Measurements from ENCODE around the gene SZT2. TPM values are rescaled to one million over a fixed set of nuclear protein-coding genes. Genes with fewer than 3 reads are reported as not detected.

Gene SZT2
- total and polyA plus RNA-seq, 2 of the 13 experiments (the other 11 are each of a cell fraction or from before 2014, with no cell fraction given) = 8.0 to 8.8 TPM

DNA sequence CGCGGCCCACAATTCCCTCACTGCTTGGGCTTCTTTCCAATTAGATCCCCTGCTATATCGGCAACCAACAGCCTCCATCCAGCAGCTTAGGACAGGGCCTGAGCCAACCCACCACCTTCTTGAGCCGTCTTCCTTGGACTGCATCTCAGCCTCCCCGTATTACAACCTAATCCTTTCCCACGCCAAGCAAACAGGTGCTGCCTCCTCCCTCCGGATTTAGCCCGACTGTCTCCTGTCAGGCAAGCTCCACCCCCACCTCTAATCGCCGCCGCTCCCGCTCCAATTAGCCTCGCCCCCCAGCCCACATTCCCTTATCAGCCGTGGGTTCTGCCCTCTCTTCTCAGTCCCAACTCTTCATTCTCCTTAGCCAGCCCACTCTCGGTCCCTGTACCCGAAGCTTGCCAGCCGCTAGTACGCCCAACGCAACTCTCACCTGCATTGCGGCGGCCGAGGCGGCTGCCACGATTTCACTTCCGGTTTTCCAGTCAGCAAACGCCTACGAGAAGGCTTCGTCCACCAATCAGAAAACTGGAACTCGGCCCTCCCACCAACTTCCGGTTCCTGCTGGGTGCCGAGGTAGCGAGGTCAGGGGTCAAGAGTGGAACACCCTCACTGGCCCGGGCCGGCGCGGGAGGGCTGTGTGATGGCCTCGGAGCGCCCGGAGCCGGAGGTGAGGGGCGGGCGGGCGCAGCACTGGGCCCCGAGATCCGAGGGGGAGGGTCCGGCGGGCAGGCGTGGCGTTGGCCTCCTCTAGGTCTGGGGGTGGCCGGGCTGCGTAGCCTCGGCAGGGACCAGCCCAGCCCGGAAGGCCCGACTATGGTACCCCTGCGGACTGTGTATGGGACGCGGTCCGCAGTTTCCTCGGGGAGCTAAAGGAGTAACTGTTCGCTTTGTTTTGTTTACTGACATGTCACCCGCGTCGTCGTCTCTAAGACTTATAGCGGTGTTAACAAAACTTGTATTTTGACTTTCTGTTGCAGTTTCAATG, at the start of gene SZT2, which contains the start of gene MED8 (continued):
- TF ChIP-seq, protein P1, sequence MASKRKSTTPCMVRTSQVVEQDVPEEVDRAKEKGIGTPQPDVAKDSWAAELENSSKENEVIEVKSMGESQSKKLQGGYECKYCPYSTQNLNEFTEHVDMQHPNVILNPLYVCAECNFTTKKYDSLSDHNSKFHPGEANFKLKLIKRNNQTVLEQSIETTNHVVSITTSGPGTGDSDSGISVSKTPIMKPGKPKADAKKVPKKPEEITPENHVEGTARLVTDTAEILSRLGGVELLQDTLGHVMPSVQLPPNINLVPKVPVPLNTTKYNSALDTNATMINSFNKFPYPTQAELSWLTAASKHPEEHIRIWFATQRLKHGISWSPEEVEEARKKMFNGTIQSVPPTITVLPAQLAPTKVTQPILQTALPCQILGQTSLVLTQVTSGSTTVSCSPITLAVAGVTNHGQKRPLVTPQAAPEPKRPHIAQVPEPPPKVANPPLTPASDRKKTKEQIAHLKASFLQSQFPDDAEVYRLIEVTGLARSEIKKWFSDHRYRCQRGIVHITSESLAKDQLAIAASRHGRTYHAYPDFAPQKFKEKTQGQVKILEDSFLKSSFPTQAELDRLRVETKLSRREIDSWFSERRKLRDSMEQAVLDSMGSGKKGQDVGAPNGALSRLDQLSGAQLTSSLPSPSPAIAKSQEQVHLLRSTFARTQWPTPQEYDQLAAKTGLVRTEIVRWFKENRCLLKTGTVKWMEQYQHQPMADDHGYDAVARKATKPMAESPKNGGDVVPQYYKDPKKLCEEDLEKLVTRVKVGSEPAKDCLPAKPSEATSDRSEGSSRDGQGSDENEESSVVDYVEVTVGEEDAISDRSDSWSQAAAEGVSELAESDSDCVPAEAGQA (IDR thresholded peaks at IDR 0.05; ENCODE audit: low read depth) = peak; percentile 45; the same call in 1 of the 2 replicates
- TF ChIP-seq, protein P1 (CRISPR knock-in tag; IDR thresholded peaks at IDR 0.05; ENCODE audit: borderline replicate concordance) = no peak
- TF ChIP-seq ZNF737 (CRISPR knock-in tag; IDR thresholded peaks at IDR 0.05; ENCODE audit: borderline replicate concordance) (no peak), ZNF44 (CRISPR knock-in tag; IDR thresholded peaks at IDR 0.05) (no peak), ZFP1 (CRISPR knock-in tag; IDR thresholded peaks at IDR 0.05) (0 out of 2 replicates have a peak, but pooled peaks have one; percentile 28), HES4 (CRISPR knock-in tag; IDR thresholded peaks at IDR 0.05; ENCODE audit: borderline replicate concordance) (peak; percentile 37; the same call in 1 of the 2 replicates), ONECUT2 (CRISPR knock-in tag; IDR thresholded peaks at IDR 0.05) (no peak), ZNF891 (CRISPR knock-in tag; IDR thresholded peaks at IDR 0.05) (peak; percentile 96), ZNF230 (CRISPR knock-in tag; IDR thresholded peaks at IDR 0.05) (0 out of 2 replicates have a peak, but pooled peaks have one; percentile 34)
- TF ChIP-seq, protein P2, sequence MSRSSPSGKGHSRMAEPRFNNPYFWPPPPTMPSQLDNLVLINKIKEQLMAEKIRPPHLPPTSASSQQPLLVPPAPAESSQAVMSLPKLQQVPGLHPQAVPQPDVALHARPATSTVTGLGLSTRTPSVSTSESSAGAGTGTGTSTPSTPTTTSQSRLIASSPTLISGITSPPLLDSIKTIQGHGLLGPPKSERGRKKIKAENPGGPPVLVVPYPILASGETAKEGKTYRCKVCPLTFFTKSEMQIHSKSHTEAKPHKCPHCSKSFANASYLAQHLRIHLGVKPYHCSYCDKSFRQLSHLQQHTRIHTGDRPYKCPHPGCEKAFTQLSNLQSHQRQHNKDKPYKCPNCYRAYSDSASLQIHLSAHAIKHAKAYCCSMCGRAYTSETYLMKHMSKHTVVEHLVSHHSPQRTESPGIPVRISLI (CRISPR knock-in tag; IDR thresholded peaks at IDR 0.05; ENCODE audit: borderline replicate concordance) = no peak
- TF ChIP-seq, protein P3, sequence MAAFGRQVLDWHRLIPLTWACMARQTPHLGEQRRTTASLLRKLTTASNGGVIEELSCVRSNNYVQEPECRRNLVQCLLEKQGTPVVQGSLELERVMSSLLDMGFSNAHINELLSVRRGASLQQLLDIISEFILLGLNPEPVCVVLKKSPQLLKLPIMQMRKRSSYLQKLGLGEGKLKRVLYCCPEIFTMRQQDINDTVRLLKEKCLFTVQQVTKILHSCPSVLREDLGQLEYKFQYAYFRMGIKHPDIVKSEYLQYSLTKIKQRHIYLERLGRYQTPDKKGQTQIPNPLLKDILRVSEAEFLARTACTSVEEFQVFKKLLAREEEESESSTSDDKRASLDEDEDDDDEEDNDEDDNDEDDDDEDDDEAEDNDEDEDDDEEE (CRISPR knock-in tag; IDR thresholded peaks at IDR 0.05) = no peak
- TF ChIP-seq, protein P4, sequence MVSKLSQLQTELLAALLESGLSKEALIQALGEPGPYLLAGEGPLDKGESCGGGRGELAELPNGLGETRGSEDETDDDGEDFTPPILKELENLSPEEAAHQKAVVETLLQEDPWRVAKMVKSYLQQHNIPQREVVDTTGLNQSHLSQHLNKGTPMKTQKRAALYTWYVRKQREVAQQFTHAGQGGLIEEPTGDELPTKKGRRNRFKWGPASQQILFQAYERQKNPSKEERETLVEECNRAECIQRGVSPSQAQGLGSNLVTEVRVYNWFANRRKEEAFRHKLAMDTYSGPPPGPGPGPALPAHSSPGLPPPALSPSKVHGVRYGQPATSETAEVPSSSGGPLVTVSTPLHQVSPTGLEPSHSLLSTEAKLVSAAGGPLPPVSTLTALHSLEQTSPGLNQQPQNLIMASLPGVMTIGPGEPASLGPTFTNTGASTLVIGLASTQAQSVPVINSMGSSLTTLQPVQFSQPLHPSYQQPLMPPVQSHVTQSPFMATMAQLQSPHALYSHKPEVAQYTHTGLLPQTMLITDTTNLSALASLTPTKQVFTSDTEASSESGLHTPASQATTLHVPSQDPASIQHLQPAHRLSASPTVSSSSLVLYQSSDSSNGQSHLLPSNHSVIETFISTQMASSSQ (IDR thresholded peaks at IDR 0.05; ENCODE audit: low read depth) = no peak
- TF ChIP-seq, protein P4 (CRISPR knock-in tag; IDR thresholded peaks at IDR 0.05; ENCODE audit: borderline replicate concordance) = peak; percentile 67; the same call in 1 of the 2 replicates
- TF ChIP-seq, protein P5, sequence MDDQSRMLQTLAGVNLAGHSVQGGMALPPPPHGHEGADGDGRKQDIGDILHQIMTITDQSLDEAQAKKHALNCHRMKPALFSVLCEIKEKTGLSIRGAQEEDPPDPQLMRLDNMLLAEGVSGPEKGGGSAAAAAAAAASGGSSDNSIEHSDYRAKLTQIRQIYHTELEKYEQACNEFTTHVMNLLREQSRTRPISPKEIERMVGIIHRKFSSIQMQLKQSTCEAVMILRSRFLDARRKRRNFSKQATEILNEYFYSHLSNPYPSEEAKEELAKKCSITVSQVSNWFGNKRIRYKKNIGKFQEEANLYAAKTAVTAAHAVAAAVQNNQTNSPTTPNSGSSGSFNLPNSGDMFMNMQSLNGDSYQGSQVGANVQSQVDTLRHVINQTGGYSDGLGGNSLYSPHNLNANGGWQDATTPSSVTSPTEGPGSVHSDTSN (CRISPR knock-in tag; IDR thresholded peaks at IDR 0.05; ENCODE audit: borderline replicate concordance) = no peak
